ENCODE data around the gene CCDC63.

CCDC63 gene

GRCh38 chr12:110811972-110812371 is 34.8 kb upstream of the CCDC63 start:
- no peak for DNase-seq (ENCODE audit: low read depth)
- no peak for TF ChIP-seq CTCF (conservative IDR thresholded peaks at IDR 0.05; ENCODE audit: control insufficient read depth, insufficient read depth, low read depth, low read length)
- no peak overlapping the region for H3K4me3 ChIP-seq (ENCODE audit: control insufficient read depth, low read depth, low read length)

GRCh38 chr12:110813285-110813684 is 33.5 kb upstream of the CCDC63 start:
- no peak for TF ChIP-seq CTCF (conservative IDR thresholded peaks at IDR 0.05; ENCODE audit: control insufficient read depth, insufficient read depth, low read depth, low read length)

GRCh38 chr12:110813756-110814155 is 33.0 kb upstream of the CCDC63 start:
- DNase-seq (ENCODE audit: low read depth): no peak
- H3K4me3 ChIP-seq (ENCODE audit: control insufficient read depth, low read depth, low read length): no peak overlapping the region
- no peak for TF ChIP-seq CTCF (conservative IDR thresholded peaks at IDR 0.05; ENCODE audit: control insufficient read depth, insufficient read depth, low read depth, low read length)

More at GRCh38 chr12:110813285-110813684, 33.5 kb upstream of the CCDC63 start:
- no peak overlapping the region for H3K4me3 ChIP-seq (ENCODE audit: control insufficient read depth, low read depth, low read length)
- DNase-seq (ENCODE audit: low read depth): no peak

GRCh38 chr12:110816248-110816647 is 30.5 kb upstream of the CCDC63 start:
- no peak for DNase-seq (ENCODE audit: low read depth)
- no peak for TF ChIP-seq CTCF (conservative IDR thresholded peaks at IDR 0.05; ENCODE audit: control insufficient read depth, insufficient read depth, low read depth, low read length)
- no peak overlapping the region for H3K4me3 ChIP-seq (ENCODE audit: control insufficient read depth, low read depth, low read length)

- no peak for TF ChIP-seq CTCF (conservative IDR thresholded peaks at IDR 0.05; ENCODE audit: control insufficient read depth, insufficient read depth, low read depth, low read length)
- DNase-seq (ENCODE audit: low read depth): no peak
- H3K4me3 ChIP-seq (ENCODE audit: control insufficient read depth, low read depth, low read length): no peak overlapping the region
Measured at GRCh38 chr12:110816779-110817178, 30.0 kb upstream of the CCDC63 start.

- no peak overlapping the region for H3K4me3 ChIP-seq (ENCODE audit: control insufficient read depth, low read depth, low read length)
- DNase-seq (ENCODE audit: low read depth): no peak
- no peak for TF ChIP-seq CTCF (conservative IDR thresholded peaks at IDR 0.05; ENCODE audit: control insufficient read depth, insufficient read depth, low read depth, low read length)
Measured at GRCh38 chr12:110818511-110818910, 28.3 kb upstream of the CCDC63 start.

GRCh38 chr12:110819150-110819549 is 27.6 kb upstream of the CCDC63 start:
- DNase-seq (ENCODE audit: low read depth): no peak
- no peak for TF ChIP-seq CTCF (conservative IDR thresholded peaks at IDR 0.05; ENCODE audit: control insufficient read depth, insufficient read depth, low read depth, low read length)

More at GRCh38 chr12:110819150-110819549, 27.6 kb upstream of the CCDC63 start:
- H3K4me3 ChIP-seq (ENCODE audit: control insufficient read depth, low read depth, low read length): no peak overlapping the region

All from fibroblast of mammary gland (primary cell).